GM12878 (cell line): ENCODE results near the gene KLC4. TPM values are rescaled to one million over a fixed set of nuclear protein-coding genes. Genes with fewer than 3 reads are reported as not detected.

Source experiments
- ATAC-seq: fragments of 200-7000 bp; cut with Tn5 transposase; 3 replicates; pipeline ENCODE4 v1.9.1; 2020; ENCODE audit warnings: mild to moderate bottlenecking, moderate library complexity
- BruUV-seq: library from RNA; stranded (reverse); fragments of 400-500 nt; replicated peaks from 2 replicates; lab custom pipeline; 2021; lab: Mats Ljungman, UMichigan
- CTCF ChIA-PET: fragments of 300-600 bp; sonication (Branson Sonifier 250); formaldehyde crosslinking; extraction: SDS; loops from one replicate; lab custom pipeline; 2021; ENCODE audit warnings: inconsistent platforms; lab: Yijun Ruan, JAX
- POLR2A ChIA-PET: fragments of 350-600 bp; formaldehyde crosslinking; extraction: SDS; loops from one replicate; lab custom pipeline; 2021; ENCODE audit warnings: inconsistent platforms; lab: Charles Lee
- RAD21 ChIA-PET: fragments of 300-600 bp; sonication (Branson Sonifier 250); formaldehyde crosslinking; loops from one replicate; lab custom pipeline; 2023; ENCODE audit warnings: antibody characterized with exemption; ENCODE audit not compliant: unreplicated experiment; lab: Charles Lee
- SMC1A ChIA-PET: fragments of 300-600 bp; sonication (Branson Sonifier 250); formaldehyde crosslinking; loops from one replicate; lab custom pipeline; 2023; ENCODE audit not compliant: unreplicated experiment, uncharacterized antibody; lab: Charles Lee
- DNase-seq: peaks from one replicate; pipeline ENCODE4 v3.0.0-alpha.2; 2011; ENCODE audit warnings: low read depth, low spot score
- FAIRE-seq: peaks from 3 replicates; lab custom pipeline; 2011; peaks lifted over from hg19 to GRCh38; lab: Jason Lieb, UNC
- H2AFZ ChIP-seq: 2 replicates; pipeline ENCODE4 v1.6.0; 2011; ENCODE audit warnings: low read depth, low read length, control low read depth; ENCODE audit not compliant: control insufficient read depth
- H3K27ac ChIP-seq: 2 replicates; pipeline ENCODE4 v1.5.1; 2011; ENCODE audit warnings: control low read depth; ENCODE audit not compliant: control insufficient read depth, insufficient read depth
- H3K27me3 ChIP-seq, 2 experiments: replicated peaks in 1 of 2; 2 replicates each; pipeline versions ENCODE4 v1.6.0 to v1.6.1; 2011; ENCODE audit warnings: low read length in 1 of 2; ENCODE audit not compliant: control insufficient read depth in 2 of 2, insufficient read depth in 2 of 2
- H3K36me3 ChIP-seq, 2 experiments: 2 replicates each; pipeline ENCODE4 v1.5.1; 2011; ENCODE audit warnings: low read length in 1 of 2; ENCODE audit not compliant: control insufficient read depth in 2 of 2, insufficient read depth in 2 of 2
- H3K4me1 ChIP-seq: 2 replicates; pipeline ENCODE4 v1.6.1; 2011; ENCODE audit warnings: mild to moderate bottlenecking, low read length, moderate library complexity, mixed read lengths; ENCODE audit not compliant: control insufficient read depth, insufficient read depth
- H3K4me2 ChIP-seq: 2 replicates; pipeline ENCODE4 v1.6.0; 2011; ENCODE audit warnings: control low read depth; ENCODE audit not compliant: control insufficient read depth, insufficient read depth
- H3K4me3 ChIP-seq: fragments of 200-600 bp; sonication (generic); 2 replicates; pipeline ENCODE4 v1.5.1; 2016
- H3K79me2 ChIP-seq: 2 replicates; pipeline ENCODE4 v1.6.0; 2011; ENCODE audit warnings: low read length; ENCODE audit not compliant: control insufficient read depth, insufficient read depth
- H3K9ac ChIP-seq: 2 replicates; pipeline ENCODE4 v1.8.0; 2011; ENCODE audit warnings: low read length, control low read depth, mixed read lengths; ENCODE audit not compliant: control insufficient read depth, insufficient read depth
- H3K9me3 ChIP-seq: replicated peaks from 3 replicates; pipeline ENCODE4 v1.5.1; 2011; ENCODE audit warnings: mild to moderate bottlenecking, low read length; ENCODE audit not compliant: control insufficient read depth, insufficient read depth
- H4K20me1 ChIP-seq: 2 replicates; pipeline ENCODE4 v1.6.0; 2011; ENCODE audit not compliant: control insufficient read depth, insufficient read depth
- ATF7 ChIP-seq: fragments of 450-650 bp; IDR thresholded peaks from 2 replicates; pipeline ENCODE4 v1.6.1; 2016; ENCODE audit warnings: low read depth, mild to moderate bottlenecking
- BCL11A ChIP-seq: IDR thresholded peaks from 2 replicates; pipeline ENCODE4 v1.6.1; 2011; ENCODE audit warnings: low read depth, low read length
- MLLT1 ChIP-seq: fragments of 450-650 bp; IDR thresholded peaks from 2 replicates; pipeline ENCODE4 v1.6.1; 2016; ENCODE audit warnings: mild to moderate bottlenecking
- YBX1 ChIP-seq: fragments of 450-650 bp; IDR thresholded peaks from 2 replicates; pipeline ENCODE4 v1.6.1; 2016; ENCODE audit warnings: antibody characterized with exemption
- WGBS: methylation state at CpG from one replicate; pipeline ENCODE4 v1.1.6; 2016; ENCODE audit warnings: low lambda C conversion rate; ENCODE audit not compliant: insufficient replicate concordance, insufficient coverage; ENCODE audit errors: missing lambda C conversion rate; 5-methylcytosine and 5-hydroxymethylcytosine counted together
- in situ Hi-C: fragments of 300-500 bp; cut with MboI; formaldehyde crosslinking; loops from 9 replicates; pipeline ENCODE4 v1.14.3; 2018; ENCODE audit warnings: mixed read lengths
- intact Hi-C: fragments of 100-400 bp; cut with micrococcal nuclease; formaldehyde crosslinking; loops from one replicate; pipeline ENCODE4 v1.14.2; 2022; ENCODE audit not compliant: unreplicated experiment
- polyA plus RNA-seq, 11 experiments: library from polyadenylated mRNA; depleted of rRNA in 4 of 11; unstranded in 6 of 11; stranded (reverse) in 5 of 11; fragments of >200 nt; fragmentation: Nextera tagmentation in 4 of 11; fragmentation: Illumina TruSeq in 1 of 11; extraction: Ambion mirVana in 4 of 11; extraction: Trizol in 1 of 11; gene quantifications; 1 replicate in 1 of 11; 2 replicates in 10 of 11; pipeline versions ENCODE4 v1.2.1 to v1.2.3, GENCODE V29; 2011 to 2016; ENCODE audit warnings: inconsistent platforms in 2 of 11, missing spikeins in 2 of 11, low read depth in 1 of 11
- total RNA-seq, 4 experiments: library from RNA; depleted of rRNA in 3 of 4; stranded (reverse); fragments of >200 nt in 3 of 4; fragmentation: Illumina TruSeq in 1 of 4; extraction: Trizol in 1 of 4; gene quantifications; 2 replicates each; pipeline versions ENCODE4 v1.2.1 to v1.2.3, GENCODE V29; 2013 to 2021
- TF ChIP-seq, protein P1 (sequence below): IDR thresholded peaks from 2 replicates; pipeline ENCODE4 v1.6.1; 2011; ENCODE audit warnings: borderline replicate concordance, low read depth, mild to moderate bottlenecking, moderate library complexity, mixed read lengths, low read length; ENCODE audit not compliant: insufficient read depth; ENCODE audit errors: extremely low read length
- TF ChIP-seq, protein P2 (sequence below): fragments of 450-650 bp; IDR thresholded peaks from 2 replicates; pipeline ENCODE4 v1.6.1; 2018; ENCODE audit warnings: mild to moderate bottlenecking, low read depth, moderate library complexity; ENCODE audit not compliant: partially characterized antibody

Gene KLC4
- total and polyA plus RNA-seq, 10 of the 15 experiments (the other 5 are each of a cell fraction or from before 2014, with no cell fraction given) = 0.90 to 13.4 (median 6.9) TPM

GRCh38 chr6:43054206-43054943, 5.1 kb upstream of the KLC4 start:
- Histone ChIP-seq H3K36me3 (peaks cover 4 to 17% of the 10 kb centered on the region in 2 experiments), H3K27ac (peak overlapping the region; percentile 93), H3K4me3 (peak overlapping the region; percentile 91), H3K9me3 (no peaks in the 10 kb centered on the region), H3K4me2 (peak overlapping the region; percentile 86), H3K27me3 (no peaks in the 10 kb centered on the region), H3K4me1 (peaks cover 14% of the 10 kb centered on the region), H3K9ac (peak overlapping the region; percentile 98), H2AFZ (peak overlapping the region; percentile 89; the same call in 1 of the 2 replicates), H4K20me1 (no peaks in the 10 kb centered on the region), H3K79me2 (peaks cover 36% of the 10 kb centered on the region)
- ChIA-PET POLR2A (interaction anchor here (0.6 to 2.9 kb wide), 17 partner anchors 17 to 1167 kb away, joined by 3 to 22 read pairs (median 5); partner anchors contain the start of genes CNPY3, KLHDC3, MEA1 and PPP2R5D), SMC1A (interaction anchor here (0.7 to 1.5 kb wide), 8 partner anchors 30 to 175 kb away, joined by 3 to 5 read pairs (median 3); partner anchors contain the start of genes KLHDC3, MEA1, PEX6 and RPL7L1), RAD21 (interaction anchor here (0.6 to 1.9 kb wide), 4 partner anchors 40 to 125 kb away, joined by 3 to 5 read pairs (median 4); partner anchors contain the start of genes CNPY3, KLHDC3 and MEA1), CTCF (interaction anchor here (0.5 to 1.7 kb wide), 9 partner anchors 15 to 126 kb away, joined by 3 to 5 read pairs (median 3); no protein-coding TSS in a partner anchor)
- in situ Hi-C loops (no loop called here), intact Hi-C loops (no loop called here)
- 83% methylated on average over 17 of the region's 17 CpGs for WGBS
- FAIRE-seq = no peak
- BruUV-seq = TSS peak; percentile 82
- TF ChIP-seq MLLT1 = peak; percentile 75
- no peak for TF ChIP-seq BCL11A
- TF ChIP-seq, protein P1, sequence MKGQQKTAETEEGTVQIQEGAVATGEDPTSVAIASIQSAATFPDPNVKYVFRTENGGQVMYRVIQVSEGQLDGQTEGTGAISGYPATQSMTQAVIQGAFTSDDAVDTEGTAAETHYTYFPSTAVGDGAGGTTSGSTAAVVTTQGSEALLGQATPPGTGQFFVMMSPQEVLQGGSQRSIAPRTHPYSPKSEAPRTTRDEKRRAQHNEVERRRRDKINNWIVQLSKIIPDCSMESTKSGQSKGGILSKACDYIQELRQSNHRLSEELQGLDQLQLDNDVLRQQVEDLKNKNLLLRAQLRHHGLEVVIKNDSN = no peak
- TF ChIP-seq ATF7 = 0 out of 2 replicates have a peak, but pooled peaks have one; percentile 0
- TF ChIP-seq, protein P2, sequence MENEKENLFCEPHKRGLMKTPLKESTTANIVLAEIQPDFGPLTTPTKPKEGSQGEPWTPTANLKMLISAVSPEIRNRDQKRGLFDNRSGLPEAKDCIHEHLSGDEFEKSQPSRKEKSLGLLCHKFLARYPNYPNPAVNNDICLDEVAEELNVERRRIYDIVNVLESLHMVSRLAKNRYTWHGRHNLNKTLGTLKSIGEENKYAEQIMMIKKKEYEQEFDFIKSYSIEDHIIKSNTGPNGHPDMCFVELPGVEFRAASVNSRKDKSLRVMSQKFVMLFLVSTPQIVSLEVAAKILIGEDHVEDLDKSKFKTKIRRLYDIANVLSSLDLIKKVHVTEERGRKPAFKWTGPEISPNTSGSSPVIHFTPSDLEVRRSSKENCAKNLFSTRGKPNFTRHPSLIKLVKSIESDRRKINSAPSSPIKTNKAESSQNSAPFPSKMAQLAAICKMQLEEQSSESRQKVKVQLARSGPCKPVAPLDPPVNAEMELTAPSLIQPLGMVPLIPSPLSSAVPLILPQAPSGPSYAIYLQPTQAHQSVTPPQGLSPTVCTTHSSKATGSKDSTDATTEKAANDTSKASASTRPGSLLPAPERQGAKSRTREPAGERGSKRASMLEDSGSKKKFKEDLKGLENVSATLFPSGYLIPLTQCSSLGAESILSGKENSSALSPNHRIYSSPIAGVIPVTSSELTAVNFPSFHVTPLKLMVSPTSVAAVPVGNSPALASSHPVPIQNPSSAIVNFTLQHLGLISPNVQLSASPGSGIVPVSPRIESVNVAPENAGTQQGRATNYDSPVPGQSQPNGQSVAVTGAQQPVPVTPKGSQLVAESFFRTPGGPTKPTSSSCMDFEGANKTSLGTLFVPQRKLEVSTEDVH = peak; percentile 2
- TF ChIP-seq YBX1 = 0 out of 2 replicates have a peak, but pooled peaks have one; percentile 26
- no peak for DNase-seq
- no peak for ATAC-seq
